Activated naive CD4-positive, alpha-beta T cell treated with anti-CD3 and anti-CD28 coated beads, Interleukin-2, amount 50 U/mL, for 72 hours (primary cell): ENCODE results near the gene GADD45GIP1. TPM values are rescaled to one million over a fixed set of nuclear protein-coding genes. Genes with fewer than 3 reads are reported as not detected.
"Not testable (repeated sequence)": the region's sequence is repeated elsewhere in the genome, so short reads cannot be mapped to it uniquely, and the experiment has no call there.

Experiments used
- ATAC-seq, 2 donors: fragments of 150-1000 bp; cut with Tn5 transposase; 2 replicates each; pipeline ENCODE4 v1.10.0; 2021; ENCODE audit warnings: mild to moderate bottlenecking in 2 of 2, moderate library complexity in 2 of 2
- DNase-seq, 2 donors: peaks; one replicate each; pipeline ENCODE4 v3.0.0; 2021 to 2022; ENCODE audit warnings: low spot score in 2 of 2
- H3K27ac Mint-ChIP-seq, 2 donors: one replicate each; pipeline ENCODE4 v1.8.0; 2022; ENCODE audit warnings: mild to moderate bottlenecking in 2 of 2, mixed read lengths in 2 of 2
- H3K36me3 Mint-ChIP-seq, 2 donors: one replicate each; pipeline ENCODE4 v1.8.0; 2022; ENCODE audit warnings: mixed read lengths in 2 of 2
- H3K9me3 Mint-ChIP-seq, 2 donors: one replicate each; pipeline ENCODE4 v1.8.0; 2022; ENCODE audit warnings: mixed read lengths in 2 of 2
- total RNA-seq, 2 donors: library from RNA; stranded (reverse); gene quantifications; one replicate each; pipeline ENCODE4 v1.2.3, GENCODE V29; 2022

The GADD45GIP1 gene
- total RNA-seq, 2 donors from 2014 or later, result 7.7 to 26.7 TPM

- ATAC-seq, result peak; percentile 87 to 89
- no peaks in the 10 kb centered on the region for H3K9me3 Mint-ChIP-seq
- H3K27ac Mint-ChIP-seq, result peak within 1 kb of the TSS; percentile 97 to 99
- peaks cover 37 to 51% of the 10 kb centered on the region in 2 donors for H3K36me3 Mint-ChIP-seq
- peak; percentile 99 for DNase-seq
Measured at GRCh38 chr19:12937927-12938778, 18.9 kb downstream of the GADD45GIP1 start, which contains the start of gene CALR. Gene CALR (plus strand): TSS chr19:12938609. CDS start chr19:12938680, 71 bp downstream.

GRCh38 chr19:12937093-12937926 lies 19.7 kb downstream of the GADD45GIP1 start:
- peaks cover 44 to 55% of the 10 kb centered on the region in 2 donors for H3K36me3 Mint-ChIP-seq
- DNase-seq, result peak in 1 of 2 donors; percentile 22
- H3K9me3 Mint-ChIP-seq, result no peaks in the 10 kb centered on the region
- ATAC-seq, result no peak
- peak overlapping the region; percentile 97 to 99 for H3K27ac Mint-ChIP-seq

- peaks cover 45 to 49% of the 10 kb centered on the region in 2 donors for H3K36me3 Mint-ChIP-seq
- ATAC-seq, result no peak
- no peaks in the 10 kb centered on the region for H3K9me3 Mint-ChIP-seq
- no peak for DNase-seq
- H3K27ac Mint-ChIP-seq, result no peak overlapping the region
Measured at GRCh38 chr19:12936582-12936981, 20.4 kb downstream of the GADD45GIP1 start.

- peaks cover 35 to 36% of the 10 kb centered on the region in 2 donors for H3K36me3 Mint-ChIP-seq
Measured at GRCh38 chr19:12935071-12935470, 22.0 kb downstream of the GADD45GIP1 start.

GRCh38 chr19:12933287-12934072 lies 23.5 kb downstream of the GADD45GIP1 start, which contains the start of gene FARSA:
Gene FARSA (minus strand): TSS chr19:12933711. CDS start chr19:12933696, 15 bp downstream.
- peak; percentile 87 to 89 for DNase-seq
- no peaks in the 10 kb centered on the region for H3K9me3 Mint-ChIP-seq

More at GRCh38 chr19:12935071-12935470, 22.0 kb downstream of the GADD45GIP1 start:
- Mint-ChIP-seq H3K27ac (no peak overlapping the region), H3K9me3 (no peaks in the 10 kb centered on the region)
- ATAC-seq (no peak), DNase-seq (no peak)

GRCh38 chr19:12932392-12933286 lies 24.4 kb downstream of the GADD45GIP1 start:
- H3K36me3 Mint-ChIP-seq, result peaks cover 22 to 28% of the 10 kb centered on the region in 2 donors
- H3K27ac Mint-ChIP-seq, result peak overlapping the region; percentile 97 to 98
- DNase-seq, result peak in 1 of 2 donors; percentile 17
- no peak for ATAC-seq
- H3K9me3 Mint-ChIP-seq, result no peaks in the 10 kb centered on the region

More at GRCh38 chr19:12933287-12934072, 23.5 kb downstream of the GADD45GIP1 start, which contains the start of gene FARSA:
- H3K27ac Mint-ChIP-seq, result peak within 1 kb of the TSS; percentile 97 to 98
- peak; percentile 70 to 74 for ATAC-seq
- peaks cover 19 to 30% of the 10 kb centered on the region in 2 donors for H3K36me3 Mint-ChIP-seq

- ATAC-seq (no peak), DNase-seq (no peak)
- peak overlapping the region; percentile 37 to 45 for H3K27ac Mint-ChIP-seq
- peaks cover 31 to 36% of the 10 kb centered on the region in 2 donors for H3K36me3 Mint-ChIP-seq
- H3K9me3 Mint-ChIP-seq, result no peaks in the 10 kb centered on the region
Measured at GRCh38 chr19:12930002-12930645, 26.9 kb downstream of the GADD45GIP1 start.

- no peak for DNase-seq
- Mint-ChIP-seq H3K27ac (no peak overlapping the region), H3K9me3 (no peaks in the 10 kb centered on the region), H3K36me3 (peaks cover 17 to 41% of the 10 kb centered on the region in 2 donors)
- no peak for ATAC-seq
Measured at GRCh38 chr19:12924621-12925310, 32.3 kb downstream of the GADD45GIP1 start.

- H3K27ac Mint-ChIP-seq, result no peak overlapping the region
- H3K36me3 Mint-ChIP-seq, result peaks cover 8 to 51% of the 10 kb centered on the region in 2 donors
- DNase-seq, result no peak
- peaks cover 0 to 7% of the 10 kb centered on the region in 2 donors for H3K9me3 Mint-ChIP-seq
- ATAC-seq, result no peak
Measured at GRCh38 chr19:12922959-12923358, 34.1 kb downstream of the GADD45GIP1 start.

GRCh38 chr19:12921047-12921446 lies 36.0 kb downstream of the GADD45GIP1 start:
- no peak for ATAC-seq

GRCh38 chr19:12918253-12918652 lies 38.8 kb downstream of the GADD45GIP1 start:
- Mint-ChIP-seq H3K9me3 (peaks cover 0 to 7% of the 10 kb centered on the region in 2 donors), H3K27ac (peak overlapping the region; percentile 92 to 95), H3K36me3 (peaks cover 0 to 30% of the 10 kb centered on the region in 2 donors)
- no peak for DNase-seq
- no peak for ATAC-seq

More at GRCh38 chr19:12921047-12921446, 36.0 kb downstream of the GADD45GIP1 start:
- Mint-ChIP-seq H3K9me3 (peaks cover 0 to 7% of the 10 kb centered on the region in 2 donors), H3K27ac (peak overlapping the region; percentile 44 to 92), H3K36me3 (peaks cover 0 to 41% of the 10 kb centered on the region in 2 donors)
- DNase-seq, result no peak

GRCh38 chr19:12915860-12916259 lies 41.2 kb downstream of the GADD45GIP1 start:
- not testable (repeated sequence) for ATAC-seq, H3K27ac Mint-ChIP-seq, DNase-seq, H3K9me3 Mint-ChIP-seq
- peaks cover 0 to 19% of the 10 kb centered on the region in 2 donors for H3K36me3 Mint-ChIP-seq

GRCh38 chr19:12913851-12914690 lies 43.0 kb downstream of the GADD45GIP1 start:
- ATAC-seq (peak; percentile 56 to 65), DNase-seq (peak in 1 of 2 donors; percentile 45)
- Mint-ChIP-seq H3K9me3 (peaks cover 0 to 7% of the 10 kb centered on the region in 2 donors), H3K36me3 (peaks cover 0 to 10% of the 10 kb centered on the region in 2 donors), H3K27ac (peak overlapping the region; percentile 53 to 86)
